Activated CD8-positive, alpha-beta T cell treated with anti-CD3 and anti-CD28 coated beads, Interleukin-2, amount 10 ng/mL, durations not matched to agents 7 days and 5 days (primary cell): Measurements from ENCODE around the gene SLC38A8. TPM values are rescaled to one million over a fixed set of nuclear protein-coding genes. Genes with fewer than 3 reads are reported as not detected.

Experiments used
- ATAC-seq: fragments of 150-1000 bp; cut with Tn5 transposase; one replicate; pipeline ENCODE4 v1.10.0; 2021; ENCODE audit warnings: moderate library complexity
- CTCF ChIA-PET: fragments of 350-600 bp; sonication (Branson Sonifier 250); formaldehyde crosslinking; loops from one replicate; lab custom pipeline; 2021; ENCODE audit warnings: antibody characterized with exemption; lab: Charles Lee
- POLR2A ChIA-PET: fragments of 350-600 bp; sonication (Branson Sonifier 250); formaldehyde crosslinking; loops from one replicate; lab custom pipeline; 2021; ENCODE audit warnings: antibody characterized with exemption; lab: Charles Lee
- DNase-seq: peaks from one replicate; pipeline ENCODE4 v3.0.0-alpha.2; 2020
- H3K27ac Mint-ChIP-seq: one replicate; pipeline ENCODE4 v1.8.0; 2021; ENCODE audit warnings: mild to moderate bottlenecking, mixed read lengths
- H3K27me3 Mint-ChIP-seq: one replicate; pipeline ENCODE4 v1.8.0; 2021; ENCODE audit warnings: low read depth, mixed read lengths
- H3K36me3 Mint-ChIP-seq: one replicate; pipeline ENCODE4 v1.8.0; 2021; ENCODE audit warnings: low read depth, mixed read lengths
- H3K4me1 Mint-ChIP-seq: one replicate; pipeline ENCODE4 v1.8.0; 2021; ENCODE audit warnings: low read depth, mixed read lengths
- H3K4me3 Mint-ChIP-seq: one replicate; pipeline ENCODE4 v1.8.0; 2021; ENCODE audit warnings: mild to moderate bottlenecking, mixed read lengths
- H3K9me3 Mint-ChIP-seq: one replicate; pipeline ENCODE4 v1.8.0; 2022; ENCODE audit warnings: mixed read lengths; ENCODE audit not compliant: insufficient read depth
- total RNA-seq, 2 experiments: library from RNA; stranded (reverse); gene quantifications; one replicate each; pipeline ENCODE4 v1.2.3, GENCODE V29; 2021

Gene SLC38A8
- total RNA-seq, 2 experiments from 2014 or later, result not detected

GRCh38 chr16:83990492-83990891 lies 52.1 kb downstream of the SLC38A8 start:
- ChIA-PET CTCF (no interaction called here), POLR2A (no interaction called here)
- H3K36me3 Mint-ChIP-seq, result peaks cover 2% of the 10 kb centered on the region
- DNase-seq, result no peak
- peaks cover 44% of the 10 kb centered on the region for H3K27me3 Mint-ChIP-seq
- peaks cover 6% of the 10 kb centered on the region for H3K4me1 Mint-ChIP-seq
- H3K27ac Mint-ChIP-seq, result no peak overlapping the region
- no peak overlapping the region for H3K4me3 Mint-ChIP-seq
- no peak for ATAC-seq
- no peaks in the 10 kb centered on the region for H3K9me3 Mint-ChIP-seq

DNA sequence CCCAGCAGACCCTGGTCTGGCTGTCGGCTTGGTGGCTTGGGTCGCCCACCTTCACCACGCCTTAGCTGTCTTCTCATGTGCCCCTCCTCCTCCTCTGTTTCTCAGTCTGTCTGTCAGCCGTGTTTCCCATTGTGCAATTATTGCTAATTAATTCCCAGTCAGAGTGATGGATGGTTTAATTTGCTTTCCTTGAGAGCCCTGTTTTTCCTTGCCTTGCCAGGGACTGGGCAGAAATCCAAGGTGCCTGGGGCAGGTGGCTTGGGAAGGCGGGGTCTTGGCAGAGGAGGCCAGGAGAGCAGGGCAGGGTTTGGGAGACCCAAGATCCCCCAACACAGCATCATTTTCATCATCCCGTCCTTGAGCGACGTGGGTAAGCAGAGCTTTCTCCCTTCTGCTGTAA lies 53.3 kb downstream of the SLC38A8 start:
- peaks cover 2% of the 10 kb centered on the region for H3K36me3 Mint-ChIP-seq
- H3K4me1 Mint-ChIP-seq, result peaks cover 4% of the 10 kb centered on the region
- DNase-seq (no peak), ATAC-seq (no peak)
- no peak overlapping the region for H3K4me3 Mint-ChIP-seq
- CTCF ChIA-PET, result no interaction called here
- POLR2A ChIA-PET, result interaction anchor here (1.2 kb wide), 1 partner anchor 18 kb away, joined by 3 read pairs; no protein-coding TSS in a partner anchor
- no peak overlapping the region for H3K27ac Mint-ChIP-seq
- H3K9me3 Mint-ChIP-seq, result no peaks in the 10 kb centered on the region
- H3K27me3 Mint-ChIP-seq, result peaks cover 33% of the 10 kb centered on the region

DNA sequence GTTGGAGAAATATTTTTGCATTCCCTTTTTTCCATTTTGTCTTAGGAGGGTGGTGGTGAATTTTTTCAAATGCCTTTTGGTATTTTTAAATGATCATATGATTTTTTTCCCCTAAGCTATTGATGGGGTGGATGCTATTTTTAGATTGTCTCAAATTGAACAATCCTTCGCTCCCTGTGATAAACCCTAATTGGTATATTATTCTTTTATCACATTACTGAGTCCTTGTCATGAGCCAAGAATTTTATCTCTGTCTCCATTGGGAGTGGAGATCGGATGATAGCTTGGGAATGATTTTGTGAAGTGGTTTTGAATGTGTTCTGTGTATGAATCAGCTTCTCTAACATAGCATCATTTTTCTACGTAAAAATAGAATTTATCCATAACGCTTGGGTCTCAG lies 59.1 kb downstream of the SLC38A8 start:
- Mint-ChIP-seq H3K27me3 (peaks cover 8% of the 10 kb centered on the region), H3K4me3 (no peak overlapping the region), H3K36me3 (no peaks in the 10 kb centered on the region), H3K27ac (no peak overlapping the region), H3K9me3 (no peaks in the 10 kb centered on the region), H3K4me1 (no peaks in the 10 kb centered on the region)
- no peak for DNase-seq
- CTCF ChIA-PET, result no interaction called here
- ATAC-seq, result no peak
- POLR2A ChIA-PET, result no interaction called here

GRCh38 chr16:83981799-83982198 lies 60.8 kb downstream of the SLC38A8 start:
- Mint-ChIP-seq H3K36me3 (no peaks in the 10 kb centered on the region), H3K4me3 (no peak overlapping the region), H3K27me3 (peaks cover 3% of the 10 kb centered on the region), H3K27ac (no peak overlapping the region), H3K4me1 (no peaks in the 10 kb centered on the region), H3K9me3 (no peaks in the 10 kb centered on the region)
- ATAC-seq (no peak), DNase-seq (no peak)
- ChIA-PET POLR2A (no interaction called here), CTCF (no interaction called here)

GRCh38 chr16:83980794-83981193 lies 61.8 kb downstream of the SLC38A8 start:
- ATAC-seq (no peak), DNase-seq (no peak)
- H3K4me1 Mint-ChIP-seq, result no peaks in the 10 kb centered on the region
- no peaks in the 10 kb centered on the region for H3K36me3 Mint-ChIP-seq
- H3K27ac Mint-ChIP-seq, result no peak overlapping the region
- ChIA-PET CTCF (no interaction called here), POLR2A (no interaction called here)
- no peak overlapping the region for H3K4me3 Mint-ChIP-seq
- no peaks in the 10 kb centered on the region for H3K27me3 Mint-ChIP-seq
- H3K9me3 Mint-ChIP-seq, result no peaks in the 10 kb centered on the region

DNA sequence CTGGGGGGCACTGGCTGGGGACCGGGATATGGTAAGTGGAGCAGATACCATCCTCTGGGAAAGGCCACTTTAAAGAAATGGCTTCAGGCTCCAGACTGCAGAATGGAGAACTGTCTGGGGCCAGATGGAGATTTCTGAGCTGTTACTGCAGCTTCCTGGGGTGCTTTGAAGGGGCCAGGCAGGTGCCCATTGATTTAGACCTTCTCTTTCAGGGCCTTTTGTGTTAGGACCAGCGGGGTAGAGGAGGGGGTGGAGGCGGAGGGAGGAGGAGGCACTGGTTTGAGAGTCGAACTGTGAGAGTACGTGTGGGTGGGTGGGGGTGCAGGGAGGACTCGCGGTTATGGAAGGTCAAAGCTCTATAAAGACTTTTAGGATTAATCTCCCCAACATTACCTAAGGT lies 63.2 kb downstream of the SLC38A8 start:
- Mint-ChIP-seq H3K4me1 (no peaks in the 10 kb centered on the region), H3K9me3 (no peaks in the 10 kb centered on the region), H3K36me3 (no peaks in the 10 kb centered on the region), H3K27me3 (no peaks in the 10 kb centered on the region), H3K4me3 (no peak overlapping the region), H3K27ac (no peak overlapping the region)
- ChIA-PET CTCF (no interaction called here), POLR2A (no interaction called here)
- ATAC-seq, result no peak
- no peak for DNase-seq

DNA sequence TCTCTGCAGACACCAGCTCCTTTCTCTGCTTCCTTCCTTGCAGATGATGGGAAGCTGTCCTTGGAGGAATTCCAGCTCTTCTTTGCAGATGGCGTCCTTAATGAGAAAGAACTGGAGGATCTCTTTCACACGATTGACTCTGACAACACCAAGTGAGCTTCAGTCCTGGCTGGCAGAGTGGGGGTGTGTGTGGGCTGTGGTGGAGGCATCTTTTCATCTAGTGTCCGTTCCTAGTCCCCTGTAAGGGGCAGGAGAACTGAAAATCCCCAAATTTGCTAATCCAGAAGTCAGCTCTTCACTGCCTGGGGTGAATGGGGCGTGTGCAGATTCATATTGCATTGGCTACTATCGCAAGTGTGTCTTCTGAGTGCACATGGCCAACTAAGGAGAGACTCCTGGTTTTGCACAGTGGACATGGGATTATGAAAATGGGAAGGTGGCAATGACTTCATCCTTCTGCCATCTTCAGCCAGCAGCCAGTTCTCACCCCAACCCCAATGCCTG lies 64.1 kb downstream of the SLC38A8 start:
- POLR2A ChIA-PET, result no interaction called here

DNA sequence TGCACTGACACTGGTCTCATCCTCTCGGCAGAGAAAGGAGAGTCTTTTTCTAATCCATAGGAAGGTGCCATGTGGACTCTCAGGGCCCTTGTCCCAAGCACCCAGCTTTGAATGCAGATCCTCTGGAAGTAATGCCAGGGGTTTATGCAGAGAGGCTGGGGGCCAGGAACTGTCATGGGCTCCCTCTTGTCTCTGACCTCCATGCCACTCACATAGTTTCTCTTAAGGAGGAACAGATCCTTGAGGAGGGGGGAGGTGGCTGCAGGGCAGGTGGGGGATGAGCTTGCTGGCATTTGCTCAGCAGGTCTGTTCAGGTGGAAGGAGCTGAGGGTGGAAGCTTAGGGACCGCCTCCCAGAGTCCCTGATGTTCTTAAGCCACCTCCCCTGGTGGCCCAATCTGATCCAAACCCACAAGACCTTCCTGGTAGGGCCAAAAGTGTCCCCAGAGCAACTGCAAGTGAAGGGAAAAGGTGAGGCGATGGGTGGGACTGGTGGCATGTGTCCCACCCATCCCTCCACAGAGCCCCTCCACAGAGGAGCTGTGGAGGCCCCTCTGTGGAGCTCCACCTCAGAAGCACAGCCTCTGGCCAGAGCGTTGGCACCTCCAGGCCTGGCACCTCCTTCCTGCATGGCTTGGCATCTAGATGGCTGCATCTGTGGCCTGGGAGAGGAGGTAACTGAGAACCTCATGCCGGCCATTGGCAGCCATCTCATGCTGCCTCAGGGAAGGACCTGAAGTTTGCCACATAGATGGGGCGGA lies 65.4 kb downstream of the SLC38A8 start:
- Mint-ChIP-seq H3K27me3 (no peaks in the 10 kb centered on the region), H3K36me3 (no peaks in the 10 kb centered on the region), H3K4me3 (no peak overlapping the region), H3K9me3 (no peaks in the 10 kb centered on the region), H3K4me1 (no peaks in the 10 kb centered on the region), H3K27ac (no peak overlapping the region)
- ChIA-PET CTCF (interaction anchor here (1.2 kb wide), 1 partner anchor 89 kb away, joined by 3 read pairs; no protein-coding TSS in a partner anchor), POLR2A (no interaction called here)
- DNase-seq (no peak), ATAC-seq (no peak)

More for the DNA sequence above, 64.1 kb downstream of the SLC38A8 start:
- H3K27me3 Mint-ChIP-seq, result no peaks in the 10 kb centered on the region
- no peak overlapping the region for H3K27ac Mint-ChIP-seq
- CTCF ChIA-PET, result interaction anchor here (1.2 kb wide), 1 partner anchor 88 kb away, joined by 3 read pairs; no protein-coding TSS in a partner anchor
- no peaks in the 10 kb centered on the region for H3K9me3 Mint-ChIP-seq
- no peak overlapping the region for H3K4me3 Mint-ChIP-seq
- H3K36me3 Mint-ChIP-seq, result no peaks in the 10 kb centered on the region
- no peak for ATAC-seq
- DNase-seq, result no peak
- H3K4me1 Mint-ChIP-seq, result no peaks in the 10 kb centered on the region

DNA sequence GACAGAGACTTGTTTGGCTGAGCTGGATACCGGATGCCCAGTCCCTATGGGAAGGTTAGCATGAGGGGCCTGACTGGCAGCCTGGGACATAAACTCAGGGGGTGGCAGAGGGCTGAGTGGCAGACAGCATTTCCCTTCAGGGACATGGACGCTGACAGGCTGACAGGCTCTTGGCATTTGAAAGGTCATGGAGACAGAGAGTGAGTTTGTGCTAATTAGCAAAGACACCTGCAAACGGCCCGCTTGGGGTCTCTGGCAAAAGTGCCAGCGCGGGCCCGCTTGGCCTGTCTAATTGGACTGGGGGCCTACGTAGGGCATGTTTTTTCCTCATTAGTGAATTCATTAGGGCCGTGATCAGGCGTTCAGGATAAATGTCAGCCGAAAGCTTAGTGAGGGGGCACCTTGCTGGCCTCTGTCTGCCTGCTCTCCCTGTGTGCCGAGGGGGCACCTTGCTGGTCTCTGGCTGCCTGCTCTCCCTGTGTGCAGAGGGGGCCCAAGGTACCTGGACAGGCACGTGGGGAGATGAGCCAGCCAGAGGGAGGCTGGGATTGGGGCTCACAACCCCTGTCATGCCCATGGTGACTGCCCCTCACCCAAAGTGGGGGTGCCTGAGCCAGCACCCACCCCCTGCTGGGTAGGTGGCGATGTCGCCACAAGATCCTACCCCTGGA lies 66.9 kb downstream of the SLC38A8 start:
- H3K27me3 Mint-ChIP-seq, result no peaks in the 10 kb centered on the region
- no peaks in the 10 kb centered on the region for H3K36me3 Mint-ChIP-seq
- DNase-seq (no peak), ATAC-seq (no peak)
- no peaks in the 10 kb centered on the region for H3K9me3 Mint-ChIP-seq
- H3K4me1 Mint-ChIP-seq, result no peaks in the 10 kb centered on the region
- ChIA-PET CTCF (no interaction called here), POLR2A (no interaction called here)
- no peak overlapping the region for H3K27ac Mint-ChIP-seq
- H3K4me3 Mint-ChIP-seq, result no peak overlapping the region

- Mint-ChIP-seq H3K27ac (no peak overlapping the region), H3K36me3 (no peaks in the 10 kb centered on the region), H3K27me3 (peaks cover 7% of the 10 kb centered on the region), H3K4me3 (no peak overlapping the region), H3K4me1 (no peaks in the 10 kb centered on the region), H3K9me3 (no peaks in the 10 kb centered on the region)
- ChIA-PET CTCF (no interaction called here), POLR2A (no interaction called here)
- ATAC-seq (no peak), DNase-seq (no peak)
These were observed 68.1 kb downstream of the SLC38A8 start for GRCh38 chr16:83974475-83974874.

GRCh38 chr16:83973581-83974385 lies 68.8 kb downstream of the SLC38A8 start:
- ChIA-PET CTCF (no interaction called here), POLR2A (no interaction called here)
- DNase-seq (no peak), ATAC-seq (no peak)
- no peaks in the 10 kb centered on the region for H3K4me1 Mint-ChIP-seq
- no peaks in the 10 kb centered on the region for H3K9me3 Mint-ChIP-seq
- H3K36me3 Mint-ChIP-seq, result no peaks in the 10 kb centered on the region
- H3K27me3 Mint-ChIP-seq, result peaks cover 11% of the 10 kb centered on the region
- no peak overlapping the region for H3K27ac Mint-ChIP-seq
- H3K4me3 Mint-ChIP-seq, result no peak overlapping the region

DNA sequence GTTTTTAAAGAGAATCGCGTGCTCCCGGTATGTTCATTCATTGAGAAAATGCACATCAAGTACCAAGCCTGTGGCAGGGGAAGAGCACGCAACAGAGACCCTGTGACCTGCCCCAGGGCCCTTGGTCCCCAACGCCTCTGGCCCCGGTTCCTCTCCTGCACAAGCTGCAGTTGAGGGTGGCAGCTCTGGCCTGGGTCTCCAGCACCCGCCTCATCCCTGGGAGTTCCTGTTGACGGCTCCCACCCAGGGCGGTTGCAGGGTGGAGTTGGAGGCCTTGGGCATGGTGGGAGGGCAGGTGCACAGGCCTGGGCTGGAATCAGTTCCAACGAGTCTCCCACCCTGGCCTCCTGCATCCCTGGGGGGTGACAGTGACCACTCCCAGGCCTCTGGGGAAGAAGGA lies 69.5 kb downstream of the SLC38A8 start:
- Mint-ChIP-seq H3K36me3 (no peaks in the 10 kb centered on the region), H3K27me3 (peaks cover 11% of the 10 kb centered on the region), H3K4me3 (no peak overlapping the region), H3K9me3 (no peaks in the 10 kb centered on the region), H3K27ac (no peak overlapping the region), H3K4me1 (no peaks in the 10 kb centered on the region)
- CTCF ChIA-PET, result no interaction called here
- DNase-seq (no peak), ATAC-seq (no peak)
- POLR2A ChIA-PET, result no interaction called here
